Ovary (tissue), 9 donors: ENCODE data around the gene TMEM145. TPM values are rescaled to one million over a fixed set of nuclear protein-coding genes. Genes with fewer than 3 reads are reported as not detected.

ENCODE experiments used
- DNase-seq, 5 donors: peaks; one replicate each; pipeline ENCODE4 v3.0.0-alpha.2; 2019 to 2020
- H3K27ac ChIP-seq, 2 donors: fragments of 200-600 bp; one replicate each; pipeline versions ENCODE4 v1.5.1 to v1.8.0; 2019 to 2022
- H3K27me3 ChIP-seq: fragments of 200-600 bp; one replicate; pipeline ENCODE4 v1.8.0; 2022
- H3K36me3 ChIP-seq: fragments of 200-600 bp; sonication (generic); one replicate; pipeline ENCODE4 v1.5.1; 2019
- H3K4me1 ChIP-seq: one replicate; pipeline ENCODE4 v1.8.1; 2013; ENCODE audit warnings: mild to moderate bottlenecking, moderate library complexity; ENCODE audit not compliant: insufficient read depth
- H3K4me3 ChIP-seq: fragments of 200-600 bp; sonication (generic); one replicate; pipeline ENCODE4 v1.5.1; 2017
- H3K9me3 ChIP-seq, 2 donors: fragments of 200-600 bp in 1 of 2; sonication (generic) in 1 of 2; one replicate each; pipeline versions ENCODE4 v1.5.1 to v1.8.1; 2013 to 2019; ENCODE audit warnings: mild to moderate bottlenecking in 1 of 2, moderate library complexity in 1 of 2
- EP300 ChIP-seq: sonication (generic); formaldehyde crosslinking; IDR thresholded peaks from one replicate; pipeline ENCODE4 v1.6.1; 2017; ENCODE audit warnings: antibody characterized with exemption
- POLR2A ChIP-seq: fragments of 450-650 bp; IDR thresholded peaks from one replicate; pipeline ENCODE4 v1.6.1; 2017; ENCODE audit warnings: antibody characterized with exemption, mild to moderate bottlenecking, moderate library complexity
- WGBS, 3 donors: extraction: QIAGEN DNeasy Blood & Tissue Kit in 1 of 3; methylation state at CpG; one replicate each; pipeline versions ENCODE4 v1.1.5 to v1.1.7; 2013 to 2017; 5-methylcytosine and 5-hydroxymethylcytosine counted together
- intact Hi-C, 4 donors: fragments of 100-400 bp; cut with DNase I; formaldehyde crosslinking; loops; one replicate each; pipeline versions ENCODE4 v1.11.0 to v1.15.1; 2022 to 2023
- polyA plus RNA-seq, 2 donors: library from polyadenylated mRNA; stranded (reverse); fragments of 200-250 nt in 1 of 2; fragments of 350-450 nt in 1 of 2; fragmentation: Illumina TruSeq in 1 of 2; extraction: RNeasy Lipid Tissue Mini Kit (QIAGEN cat#74804) in 1 of 2; gene quantifications; one replicate each; pipeline ENCODE4 v1.2.3, GENCODE V29; 2013 to 2014
- total RNA-seq, 7 donors: library from RNA; depleted of rRNA in 2 of 7; stranded (reverse); fragments of >200 nt in 2 of 7; fragmentation: NEBNext Ultra II Directional in 3 of 7; extraction: Animal tissue kit (Norgen Biotek cat#: 25700) in 3 of 7; gene quantifications; one replicate each; pipeline versions ENCODE4 v1.1.0 to v1.2.4, GENCODE V29; 2016 to 2023
- TF ChIP-seq, protein P1 (sequence below), 3 donors: fragments of 450-650 bp in 2 of 3; fragments of 200-600 bp in 1 of 3; IDR thresholded peaks; one replicate each; pipeline versions ENCODE4 v1.5.1 to v1.8.0; 2016 to 2022; ENCODE audit warnings: antibody characterized with exemption in 3 of 3, mild to moderate bottlenecking in 1 of 3
- donor health status: DM: no; HTN: no; CAD: no; lungs with moderate emphysema.
- donor health status: DM: no; HTN: no; CAD: no.
- donor health status: Bipolar disorder and iron deficiency.
- donor health status: DM: yes; HTN: yes; CAD: no.
- donor health status: DM: no; HTN: no; CAD: no.
- donor health status: DM: yes; HTN: yes; CAD: no.

TMEM145 gene
- total and polyA plus RNA-seq, 9 donors: 0.08 to 1.7 (median 0.30) TPM; not detected in 3

DNA sequence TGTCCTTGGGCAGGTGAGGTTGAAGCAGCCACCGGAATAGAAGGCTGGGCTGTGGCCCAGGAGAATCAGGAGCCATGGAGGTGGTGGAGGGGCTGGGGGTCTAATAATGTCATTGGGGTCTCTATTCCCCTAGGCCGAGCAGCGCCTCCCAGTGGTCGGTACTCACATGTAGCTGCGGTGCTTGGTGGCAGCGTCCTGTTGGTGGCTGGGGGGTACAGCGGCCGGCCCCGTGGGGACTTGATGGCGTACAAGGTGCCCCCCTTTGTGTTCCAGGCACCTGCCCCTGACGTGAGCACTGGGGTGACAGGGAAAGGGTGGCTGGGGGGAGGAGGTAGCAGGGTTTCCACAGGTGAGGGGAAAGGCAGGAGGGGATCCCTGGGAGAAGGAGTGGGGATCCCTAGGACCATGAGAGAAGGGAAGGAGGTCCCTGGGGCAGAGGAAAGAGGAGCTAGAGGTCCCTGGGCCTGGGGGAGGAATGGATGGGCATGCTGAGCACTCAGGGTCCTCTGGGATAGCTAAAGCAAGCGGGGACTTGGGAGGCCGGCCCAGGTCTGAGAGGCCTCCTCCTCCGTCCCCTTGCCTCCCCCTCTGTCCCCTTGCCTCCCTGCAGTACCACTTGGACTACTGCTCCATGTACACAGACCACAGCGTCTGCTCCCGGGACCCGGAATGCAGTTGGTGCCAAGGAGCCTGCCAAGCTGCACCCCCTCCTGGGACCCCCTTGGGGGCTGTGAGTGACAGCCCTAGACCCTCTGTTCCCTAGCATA, 30.4 kb downstream of the TMEM145 start:
- intact Hi-C loops: no loop called here
- Histone ChIP-seq H3K27ac (no peak overlapping the region), H3K27me3 (no peaks in the 10 kb centered on the region), H3K4me3 (no peak overlapping the region), H3K4me1 (no peaks in the 10 kb centered on the region), H3K36me3 (no peaks in the 10 kb centered on the region), H3K9me3 (no peaks in the 10 kb centered on the region)
- DNase-seq: no peak
- whole genome bisulfite sequencing, 3 donors: 83 to 87% (median 85%) methylated on average over 17 of the region's 17 CpGs
- TF ChIP-seq POLR2A: no peak

DNA sequence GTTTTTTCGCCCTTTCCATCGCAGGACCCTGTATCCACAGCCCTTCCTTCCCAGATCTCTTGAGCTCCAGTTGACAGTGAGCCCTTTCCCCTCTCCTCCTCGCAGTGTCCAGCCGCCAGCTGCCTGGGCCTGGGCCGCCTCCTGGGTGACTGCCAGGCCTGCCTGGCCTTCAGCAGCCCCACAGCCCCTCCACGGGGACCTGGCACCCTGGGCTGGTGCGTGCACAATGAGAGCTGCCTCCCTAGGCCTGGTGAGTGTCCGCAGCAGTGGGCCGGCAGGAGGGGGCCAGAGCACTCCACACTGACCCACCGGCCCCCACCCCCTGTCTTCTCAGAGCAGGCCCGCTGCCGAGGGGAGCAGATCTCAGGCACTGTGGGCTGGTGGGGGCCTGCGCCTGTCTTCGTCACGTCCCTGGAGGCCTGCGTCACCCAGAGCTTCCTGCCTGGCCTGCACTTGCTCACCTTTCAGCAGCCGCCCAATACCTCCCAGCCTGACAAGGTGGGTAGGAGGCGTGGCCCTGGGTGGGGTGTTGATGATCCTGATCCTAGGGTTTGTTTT, 31.3 kb downstream of the TMEM145 start:
- Histone ChIP-seq H3K4me3 (no peak overlapping the region), H3K27ac (no peak overlapping the region), H3K36me3 (no peaks in the 10 kb centered on the region), H3K27me3 (no peaks in the 10 kb centered on the region), H3K9me3 (no peaks in the 10 kb centered on the region), H3K4me1 (no peaks in the 10 kb centered on the region)
- WGBS, 3 donors: 78 to 86% (median 79%) methylated on average over 18 of the region's 18 CpGs
- TF ChIP-seq POLR2A (no peak), EP300 (no peak)
- TF ChIP-seq, protein P1, sequence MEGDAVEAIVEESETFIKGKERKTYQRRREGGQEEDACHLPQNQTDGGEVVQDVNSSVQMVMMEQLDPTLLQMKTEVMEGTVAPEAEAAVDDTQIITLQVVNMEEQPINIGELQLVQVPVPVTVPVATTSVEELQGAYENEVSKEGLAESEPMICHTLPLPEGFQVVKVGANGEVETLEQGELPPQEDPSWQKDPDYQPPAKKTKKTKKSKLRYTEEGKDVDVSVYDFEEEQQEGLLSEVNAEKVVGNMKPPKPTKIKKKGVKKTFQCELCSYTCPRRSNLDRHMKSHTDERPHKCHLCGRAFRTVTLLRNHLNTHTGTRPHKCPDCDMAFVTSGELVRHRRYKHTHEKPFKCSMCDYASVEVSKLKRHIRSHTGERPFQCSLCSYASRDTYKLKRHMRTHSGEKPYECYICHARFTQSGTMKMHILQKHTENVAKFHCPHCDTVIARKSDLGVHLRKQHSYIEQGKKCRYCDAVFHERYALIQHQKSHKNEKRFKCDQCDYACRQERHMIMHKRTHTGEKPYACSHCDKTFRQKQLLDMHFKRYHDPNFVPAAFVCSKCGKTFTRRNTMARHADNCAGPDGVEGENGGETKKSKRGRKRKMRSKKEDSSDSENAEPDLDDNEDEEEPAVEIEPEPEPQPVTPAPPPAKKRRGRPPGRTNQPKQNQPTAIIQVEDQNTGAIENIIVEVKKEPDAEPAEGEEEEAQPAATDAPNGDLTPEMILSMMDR (IDR thresholded peaks at IDR 0.05): no peak
- intact Hi-C loops: no loop called here
- no peak for DNase-seq

DNA sequence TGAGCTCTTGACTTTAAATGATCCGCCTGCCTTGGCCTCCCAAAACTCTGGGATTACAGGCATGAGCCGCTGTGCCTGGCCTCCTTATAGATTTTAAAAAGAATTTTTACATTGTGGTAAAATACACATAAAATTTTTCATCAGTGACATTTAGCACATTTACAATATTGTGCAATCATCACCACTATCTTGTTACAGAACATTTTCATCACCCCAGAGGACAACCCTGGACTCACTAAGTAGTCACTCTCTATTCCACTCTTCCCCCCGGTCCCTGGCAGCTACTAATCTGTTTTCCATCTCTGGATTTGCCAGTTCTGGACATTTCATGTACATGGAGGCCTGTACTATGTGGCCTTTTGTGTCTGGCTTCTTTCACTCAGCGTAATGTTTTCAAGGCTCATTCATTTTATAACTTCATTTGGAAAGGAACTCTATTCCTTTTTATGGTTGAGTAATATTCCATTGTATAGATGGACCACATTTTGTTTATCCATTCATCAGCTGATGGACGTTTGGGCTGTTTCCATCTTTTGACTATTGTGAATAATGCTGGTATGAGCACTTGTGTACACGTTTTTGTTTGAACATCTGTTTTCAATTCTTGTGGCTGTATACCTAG, 32.2 kb downstream of the TMEM145 start:
- Histone ChIP-seq H3K4me3 (no peak overlapping the region), H3K27me3 (no peaks in the 10 kb centered on the region), H3K27ac (no peak overlapping the region), H3K36me3 (no peaks in the 10 kb centered on the region), H3K4me1 (no peaks in the 10 kb centered on the region), H3K9me3 (no peaks in the 10 kb centered on the region)
- DNase-seq: no peak
- 78 to 87% (median 82%) methylated on average over 6 of the region's 6 CpGs for WGBS, 3 donors
- TF ChIP-seq POLR2A (no peak), EP300 (no peak)
- TF ChIP-seq, protein P1 (IDR thresholded peaks at IDR 0.05): no peak
- intact Hi-C loops: no loop called here

DNA sequence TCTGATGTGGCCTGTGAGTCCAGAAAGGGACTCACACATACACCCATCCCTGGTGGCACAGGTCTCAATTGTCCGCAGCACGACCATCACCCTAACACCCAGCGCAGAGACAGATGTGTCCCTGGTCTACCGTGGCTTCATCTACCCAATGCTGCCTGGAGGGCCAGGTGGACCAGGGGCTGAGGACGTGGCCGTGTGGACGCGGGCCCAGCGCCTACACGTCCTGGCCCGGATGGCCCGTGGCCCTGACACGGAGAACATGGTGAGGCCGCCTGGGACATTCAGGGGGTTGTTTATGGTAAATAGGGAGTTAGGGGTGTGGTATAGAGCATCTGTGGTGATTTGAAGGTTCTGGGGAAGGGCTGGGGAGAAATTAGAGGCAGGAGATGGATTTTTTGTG, 35.1 kb downstream of the TMEM145 start:
- no peak for DNase-seq

More for the DNA sequence above, 35.1 kb downstream of the TMEM145 start:
- Histone ChIP-seq H3K9me3 (no peaks in the 10 kb centered on the region), H3K27ac (no peak overlapping the region), H3K4me3 (no peak overlapping the region), H3K27me3 (no peaks in the 10 kb centered on the region), H3K36me3 (no peaks in the 10 kb centered on the region), H3K4me1 (no peaks in the 10 kb centered on the region)
- intact Hi-C loops: no loop called here
- WGBS, 3 donors: 92 to 95% (median 94%) methylated on average over 14 of the region's 14 CpGs
- TF ChIP-seq, protein P1 (IDR thresholded peaks at IDR 0.05): no peak
- TF ChIP-seq POLR2A: no peak
- no peak for TF ChIP-seq EP300
